ENCODE results near the gene CMSS1. TPM values are rescaled to one million over a fixed set of nuclear protein-coding genes. Genes with fewer than 3 reads are reported as not detected.

CMSS1 gene
- total RNA-seq, 1 experiment from 2014 or later: 64.1 TPM

DNA sequence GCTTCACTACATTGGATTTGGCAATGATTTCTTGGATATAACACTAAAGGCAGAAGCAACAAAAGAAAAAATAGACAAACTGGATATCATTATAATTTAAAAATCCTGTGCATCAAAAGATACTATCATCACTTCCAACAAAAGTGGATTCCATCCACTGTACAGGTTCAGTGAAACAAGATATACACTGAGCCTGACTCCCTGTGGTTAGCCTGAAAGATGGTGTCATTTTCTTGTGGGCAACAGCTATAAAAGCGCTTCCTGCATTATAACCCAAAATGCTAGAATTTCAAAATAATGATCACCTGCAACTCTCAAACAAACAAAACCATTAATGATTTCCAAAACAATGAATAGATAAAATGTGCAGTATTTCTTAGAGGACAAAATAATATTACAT is 403.5 kb downstream of the CMSS1 start:
- no peak for ATAC-seq
- no peaks in the 10 kb centered on the region for H3K36me3 ChIP-seq (ENCODE audit: control insufficient read depth in 1 of 2, insufficient read depth in 2 of 2, low read length in 2 of 2)
- H2AFZ ChIP-seq (ENCODE audit: low read depth, low read length, poor library complexity, severe bottlenecking): no peak overlapping the region
- no peaks in the 10 kb centered on the region for H3K9me2 ChIP-seq (ENCODE audit: insufficient read depth)
- H3K4me2 ChIP-seq (ENCODE audit: low read length): no peak overlapping the region
- no peaks in the 10 kb centered on the region for H3K9me3 ChIP-seq (ENCODE audit: control insufficient read depth in 1 of 2, insufficient read depth in 1 of 2, low read depth in 1 of 2, low read length in 2 of 2)
- intact Hi-C loops (cut with micrococcal nuclease): no loop called here
- POLR2A ChIA-PET: no interaction called here
- DNase-seq (ENCODE audit: low read depth, low spot score): no peak
- RAD21 ChIA-PET (ENCODE audit: low non-redundant PET in 1 of 2, low total read pairs in 2 of 2, uncharacterized antibody in 2 of 2, unreplicated experiment in 2 of 2): no interaction called here
- no peaks in the 10 kb centered on the region for H3K4me1 ChIP-seq (ENCODE audit: control insufficient read depth in 1 of 2, insufficient read depth in 2 of 2, low read length in 2 of 2)
- no peak overlapping the region for H3K27ac ChIP-seq (ENCODE audit: low read depth, low read length)
- TF ChIP-seq ZNF274 (IDR thresholded peaks at IDR 0.05; ENCODE audit: low read depth, low read length) (no peak), SP1 (IDR thresholded peaks at IDR 0.05; ENCODE audit: low read depth) (no peak), EZH2phosphoT487 (IDR thresholded peaks at IDR 0.05; ENCODE audit: borderline replicate concordance) (no peak), YY1 (IDR thresholded peaks at IDR 0.05; ENCODE audit: extremely low read depth, insufficient replicate concordance, low read depth, low read length) (no peak), CEBPB (IDR thresholded peaks at IDR 0.05; ENCODE audit: low read depth) (no peak), POLR2AphosphoS5 (IDR thresholded peaks at IDR 0.05; ENCODE audit: low read depth, low read length) (no peak), CBX3 (IDR thresholded peaks at IDR 0.05; ENCODE audit: low read depth) (no peak)
- no peak overlapping the region for H3K9ac ChIP-seq (ENCODE audit: low read length)
- no peaks in the 10 kb centered on the region for H3K79me2 ChIP-seq (ENCODE audit: insufficient read depth, low read length)
- H4K20me1 ChIP-seq (ENCODE audit: insufficient read depth): no peaks in the 10 kb centered on the region
- CTCF ChIA-PET: no interaction called here
- H3K27me3 ChIP-seq (ENCODE audit: insufficient read depth, low read length): no peaks in the 10 kb centered on the region
- H3K4me3 ChIP-seq (replicated peaks in 1 of 2; ENCODE audit: low read depth in 1 of 2, low read length in 2 of 2): no peak overlapping the region
- no TSS peak for BruUV-seq (replicated peaks)

DNA sequence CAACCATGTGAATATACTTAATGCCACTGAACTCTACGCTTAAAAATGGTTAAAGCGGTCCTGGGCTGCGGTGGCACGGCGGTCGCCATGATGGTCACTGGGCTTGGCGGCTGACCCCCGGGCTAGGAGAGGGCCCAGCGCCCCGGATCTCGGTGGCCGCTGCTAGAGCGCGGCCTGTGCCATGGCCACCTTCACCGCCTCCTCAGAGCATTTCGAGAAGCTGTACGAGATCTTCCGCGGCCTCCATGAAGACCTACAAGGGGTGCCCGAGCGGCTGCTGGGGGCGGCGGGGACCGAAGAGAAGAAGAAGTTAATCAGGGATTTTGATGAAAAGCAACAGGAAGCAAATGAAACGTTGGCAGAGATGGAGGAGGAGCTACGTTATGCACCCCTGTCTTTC is 407.5 kb downstream of the CMSS1 start:
- Histone ChIP-seq H3K27me3 (ENCODE audit: insufficient read depth, low read length) (no peaks in the 10 kb centered on the region), H3K9me3 (ENCODE audit: control insufficient read depth in 1 of 2, insufficient read depth in 1 of 2, low read depth in 1 of 2, low read length in 2 of 2) (no peaks in the 10 kb centered on the region), H3K79me2 (ENCODE audit: insufficient read depth, low read length) (no peaks in the 10 kb centered on the region), H3K36me3 (ENCODE audit: control insufficient read depth in 1 of 2, insufficient read depth in 2 of 2, low read length in 2 of 2) (no peaks in the 10 kb centered on the region), H4K20me1 (ENCODE audit: insufficient read depth) (no peaks in the 10 kb centered on the region), H2AFZ (ENCODE audit: low read depth, low read length, poor library complexity, severe bottlenecking) (no peak overlapping the region), H3K4me1 (ENCODE audit: control insufficient read depth in 1 of 2, insufficient read depth in 2 of 2, low read length in 2 of 2) (no peaks in the 10 kb centered on the region), H3K4me3 (replicated peaks in 1 of 2; ENCODE audit: low read depth in 1 of 2, low read length in 2 of 2) (no peak overlapping the region), H3K9me2 (ENCODE audit: insufficient read depth) (no peaks in the 10 kb centered on the region), H3K27ac (ENCODE audit: low read depth, low read length) (no peak overlapping the region), H3K9ac (ENCODE audit: low read length) (no peak overlapping the region), H3K4me2 (ENCODE audit: low read length) (no peak overlapping the region)
- intact Hi-C loops (cut with micrococcal nuclease): no loop called here
- ChIA-PET RAD21 (ENCODE audit: low non-redundant PET in 1 of 2, low total read pairs in 2 of 2, uncharacterized antibody in 2 of 2, unreplicated experiment in 2 of 2) (no interaction called here), CTCF (no interaction called here), POLR2A (no interaction called here)
- ATAC-seq (no peak), DNase-seq (ENCODE audit: low read depth, low spot score) (no peak)
- no TSS peak for BruUV-seq (replicated peaks)
- TF ChIP-seq CEBPB (IDR thresholded peaks at IDR 0.05; ENCODE audit: low read depth): no peak
- no peak for TF ChIP-seq TCF7L2 (IDR thresholded peaks at IDR 0.05; ENCODE audit: borderline replicate concordance, extremely low read depth, insufficient read depth, insufficient read length)
- TF ChIP-seq ZNF274 (IDR thresholded peaks at IDR 0.05; ENCODE audit: low read depth, low read length): no peak
- no peak for TF ChIP-seq POLR2A (IDR thresholded peaks at IDR 0.05; ENCODE audit: borderline replicate concordance, extremely low read depth, insufficient read depth, insufficient read length)
- TF ChIP-seq, protein P1, sequence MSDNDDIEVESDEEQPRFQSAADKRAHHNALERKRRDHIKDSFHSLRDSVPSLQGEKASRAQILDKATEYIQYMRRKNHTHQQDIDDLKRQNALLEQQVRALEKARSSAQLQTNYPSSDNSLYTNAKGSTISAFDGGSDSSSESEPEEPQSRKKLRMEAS (IDR thresholded peaks at IDR 0.05): no peak
- TF ChIP-seq YY1 (IDR thresholded peaks at IDR 0.05; ENCODE audit: extremely low read depth, insufficient replicate concordance, low read depth, low read length): no peak
- TF ChIP-seq SIN3A (IDR thresholded peaks at IDR 0.05; ENCODE audit: low read depth): no peak
- TF ChIP-seq, protein P2, sequence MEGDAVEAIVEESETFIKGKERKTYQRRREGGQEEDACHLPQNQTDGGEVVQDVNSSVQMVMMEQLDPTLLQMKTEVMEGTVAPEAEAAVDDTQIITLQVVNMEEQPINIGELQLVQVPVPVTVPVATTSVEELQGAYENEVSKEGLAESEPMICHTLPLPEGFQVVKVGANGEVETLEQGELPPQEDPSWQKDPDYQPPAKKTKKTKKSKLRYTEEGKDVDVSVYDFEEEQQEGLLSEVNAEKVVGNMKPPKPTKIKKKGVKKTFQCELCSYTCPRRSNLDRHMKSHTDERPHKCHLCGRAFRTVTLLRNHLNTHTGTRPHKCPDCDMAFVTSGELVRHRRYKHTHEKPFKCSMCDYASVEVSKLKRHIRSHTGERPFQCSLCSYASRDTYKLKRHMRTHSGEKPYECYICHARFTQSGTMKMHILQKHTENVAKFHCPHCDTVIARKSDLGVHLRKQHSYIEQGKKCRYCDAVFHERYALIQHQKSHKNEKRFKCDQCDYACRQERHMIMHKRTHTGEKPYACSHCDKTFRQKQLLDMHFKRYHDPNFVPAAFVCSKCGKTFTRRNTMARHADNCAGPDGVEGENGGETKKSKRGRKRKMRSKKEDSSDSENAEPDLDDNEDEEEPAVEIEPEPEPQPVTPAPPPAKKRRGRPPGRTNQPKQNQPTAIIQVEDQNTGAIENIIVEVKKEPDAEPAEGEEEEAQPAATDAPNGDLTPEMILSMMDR (IDR thresholded peaks at IDR 0.05 in 2 of 3, conservative IDR thresholded peaks at IDR 0.05 in 1 of 3; ENCODE audit: borderline replicate concordance in 1 of 3, insufficient read depth in 1 of 3, low read depth in 2 of 3, low read length in 2 of 3): no peak
- TF ChIP-seq ELF1 (IDR thresholded peaks at IDR 0.05; ENCODE audit: borderline replicate concordance, low read depth): no peak
- TF ChIP-seq, protein P3, sequence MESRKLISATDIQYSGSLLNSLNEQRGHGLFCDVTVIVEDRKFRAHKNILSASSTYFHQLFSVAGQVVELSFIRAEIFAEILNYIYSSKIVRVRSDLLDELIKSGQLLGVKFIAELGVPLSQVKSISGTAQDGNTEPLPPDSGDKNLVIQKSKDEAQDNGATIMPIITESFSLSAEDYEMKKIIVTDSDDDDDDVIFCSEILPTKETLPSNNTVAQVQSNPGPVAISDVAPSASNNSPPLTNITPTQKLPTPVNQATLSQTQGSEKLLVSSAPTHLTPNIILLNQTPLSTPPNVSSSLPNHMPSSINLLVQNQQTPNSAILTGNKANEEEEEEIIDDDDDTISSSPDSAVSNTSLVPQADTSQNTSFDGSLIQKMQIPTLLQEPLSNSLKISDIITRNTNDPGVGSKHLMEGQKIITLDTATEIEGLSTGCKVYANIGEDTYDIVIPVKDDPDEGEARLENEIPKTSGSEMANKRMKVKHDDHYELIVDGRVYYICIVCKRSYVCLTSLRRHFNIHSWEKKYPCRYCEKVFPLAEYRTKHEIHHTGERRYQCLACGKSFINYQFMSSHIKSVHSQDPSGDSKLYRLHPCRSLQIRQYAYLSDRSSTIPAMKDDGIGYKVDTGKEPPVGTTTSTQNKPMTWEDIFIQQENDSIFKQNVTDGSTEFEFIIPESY (IDR thresholded peaks at IDR 0.05; ENCODE audit: extremely low read depth, insufficient replicate concordance, low read length): no peak
- no peak for TF ChIP-seq SRF (IDR thresholded peaks at IDR 0.05; ENCODE audit: low read depth)
- no peak for TF ChIP-seq JUND (IDR thresholded peaks at IDR 0.05)
- TF ChIP-seq EGR1 (IDR thresholded peaks at IDR 0.05; ENCODE audit: low read depth): no peak
- TF ChIP-seq CBX3 (IDR thresholded peaks at IDR 0.05; ENCODE audit: low read depth): no peak
- no peak for TF ChIP-seq FOSL1 (IDR thresholded peaks at IDR 0.05; ENCODE audit: low read depth)
